ENCODE results near the gene SLC1A5.

Gene SLC1A5

GRCh38 chr19:46725036-46725820 is 63.2 kb downstream of the SLC1A5 start:
- no peak for DNase-seq (ENCODE audit: low spot score)

Data from NAMALWA (cell line).